ENCODE results near the gene VEPH1.

GRCh38 chr3:157522648-157523047 is 19.4 kb upstream of the VEPH1 start:
- TF ChIP-seq CTCF (IDR thresholded peaks at IDR 0.05; ENCODE audit: low read depth, low read length) (no peak), EZH2phosphoT487 (IDR thresholded peaks at IDR 0.05; ENCODE audit: low read depth) (no peak)
